Measurements from ENCODE around the gene CSTF2T. TPM values are rescaled to one million over a fixed set of nuclear protein-coding genes. Genes with fewer than 3 reads are reported as not detected.

Gene CSTF2T
- total and polyA plus RNA-seq, 2 donors (not counting 3 experiments of a cell fraction or from before 2014, with no cell fraction given): 4.8 to 19.8 TPM

- H3K36me3 ChIP-seq (ENCODE audit: control insufficient read depth in 2 of 2, extremely low read depth in 1 of 2, insufficient read depth in 2 of 2, low read length in 2 of 2): no peaks in the 10 kb centered on the region
- BruUV-seq (replicated peaks): no TSS peak
- no peak for TF ChIP-seq MYC (IDR thresholded peaks at IDR 0.05; ENCODE audit: low read depth, low read length)
- TF ChIP-seq CTCF (IDR thresholded peaks at IDR 0.05; ENCODE audit: extremely low read depth in 1 of 2, insufficient read depth in 1 of 2, low read depth in 1 of 2, low read length in 2 of 2): no peak
- no peak for TF ChIP-seq MAX (IDR thresholded peaks at IDR 0.05; ENCODE audit: insufficient read depth, insufficient read length)
- TF ChIP-seq POLR2A (IDR thresholded peaks at IDR 0.05; ENCODE audit: low read depth, low read length): no peak
- no peak for TF ChIP-seq GATA2 (IDR thresholded peaks at IDR 0.05; ENCODE audit: insufficient read depth, insufficient read length, low read depth, low read length)
- no peak for TF ChIP-seq POLR2AphosphoS5 (IDR thresholded peaks at IDR 0.05; ENCODE audit: insufficient read depth, low read depth, low read length)
- no peak for TF ChIP-seq JUN (IDR thresholded peaks at IDR 0.05; ENCODE audit: borderline replicate concordance, insufficient read depth, insufficient read length, low read depth)
- TF ChIP-seq FOS (IDR thresholded peaks at IDR 0.05; ENCODE audit: borderline replicate concordance, insufficient read depth, low read length): no peak
- no peak for TF ChIP-seq EZH2 (IDR thresholded peaks at IDR 0.05; ENCODE audit: borderline replicate concordance, low read depth, low read length, severe bottlenecking)
These were observed 32.9 kb downstream of the CSTF2T start for GRCh38 chr10:51666456-51666855.

More at GRCh38 chr10:51666456-51666855, 32.9 kb downstream of the CSTF2T start:
- Histone ChIP-seq H3K4me2 (ENCODE audit: insufficient read depth, low read length) (no peak overlapping the region), H3K79me2 (ENCODE audit: control insufficient read depth, insufficient read depth, low read length) (no peaks in the 10 kb centered on the region), H3K9me1 (replicated peaks; ENCODE audit: control insufficient read depth, extremely low read depth, insufficient read depth, low read length) (no peaks in the 10 kb centered on the region), H3K9ac (replicated peaks; ENCODE audit: extremely low read depth, insufficient read depth, low read length) (no peak overlapping the region), H3K27me3 (ENCODE audit: control insufficient read depth in 2 of 2, insufficient read depth in 2 of 2, low read length in 2 of 2) (peaks cover 2 to 4% of the 10 kb centered on the region in 2 experiments), H3K4me3 (replicated peaks in 1 of 3; ENCODE audit: insufficient read depth in 1 of 3, low read depth in 1 of 3, low read length in 3 of 3) (no peak overlapping the region), H3K4me1 (ENCODE audit: control insufficient read depth, extremely low read depth, insufficient read depth, low read length) (peaks cover 8% of the 10 kb centered on the region), H2AFZ (ENCODE audit: low read depth, low read length) (no peak overlapping the region), H3K27ac (ENCODE audit: insufficient read depth, low read depth, low read length) (no peak overlapping the region), H4K20me1 (replicated peaks; ENCODE audit: control insufficient read depth, extremely low read depth, insufficient read depth, low read length) (no peaks in the 10 kb centered on the region), H3K9me3 (replicated peaks; ENCODE audit: control insufficient read depth, insufficient read depth, low read length) (no peaks in the 10 kb centered on the region)
- FAIRE-seq (no peak), DNase-seq (ENCODE audit: low read depth, low spot score) (no peak)
- ChIA-PET CTCF (interaction anchor here (1.4 to 1.5 kb wide), 2 partner anchors 16 to 23 kb away, joined by 3 to 4 read pairs; no protein-coding TSS in a partner anchor), POLR2A (no interaction called here)
- dilution Hi-C loops (cut with MboI; ENCODE audit: extremely low pct_ligation_motif_present, low sequenced_read_pairs) (no loop called here), intact Hi-C loops (cut with micrococcal nuclease) (no loop called here)

Data from endothelial cell of umbilical vein (primary cell).